Stimulated activated CD4-positive, alpha-beta T cell treated with anti-CD3 and anti-CD28 coated beads, TNF-alpha, amount 100 ng/mL, for 4 hours (primary cell): Measurements from ENCODE around the gene RFX3.

ENCODE experiments used
- DNase-seq, 3 experiments: peaks; one replicate each; pipeline ENCODE4 v3.0.0-alpha.2; 2020; ENCODE audit warnings: low read depth in 3 of 3

The RFX3 gene

GRCh38 chr9:3285365-3286161 is 240.2 kb downstream of the RFX3 start:
- DNase-seq = no peak

GRCh38 chr9:3282365-3282764 is 243.4 kb downstream of the RFX3 start:
- no peak for DNase-seq

GRCh38 chr9:3281399-3281798 is 244.4 kb downstream of the RFX3 start:
- DNase-seq = no peak

- no peak for DNase-seq
Observed at GRCh38 chr9:3277200-3277599, 248.6 kb downstream of the RFX3 start.

GRCh38 chr9:3271581-3271980 is 254.2 kb downstream of the RFX3 start:
- DNase-seq = no peak

- DNase-seq = no peak
Observed at GRCh38 chr9:3271157-3271556, 254.6 kb downstream of the RFX3 start.

GRCh38 chr9:3268223-3268622 is 257.6 kb downstream of the RFX3 start:
- no peak for DNase-seq

GRCh38 chr9:3263698-3264097 is 262.1 kb downstream of the RFX3 start:
- DNase-seq = no peak

- no peak for DNase-seq
Observed at GRCh38 chr9:3262826-3263529, 262.8 kb downstream of the RFX3 start.

GRCh38 chr9:3261484-3261883 is 264.3 kb downstream of the RFX3 start:
- DNase-seq = no peak

GRCh38 chr9:3256571-3257330 is 269.1 kb downstream of the RFX3 start:
- no peak for DNase-seq

GRCh38 chr9:3251309-3251708 is 274.5 kb downstream of the RFX3 start:
- no peak for DNase-seq

- no peak for DNase-seq
Observed at GRCh38 chr9:3250741-3251140, 275.1 kb downstream of the RFX3 start.

GRCh38 chr9:3247211-3247610 is 278.6 kb downstream of the RFX3 start:
- no peak for DNase-seq

- DNase-seq = no peak
Observed at GRCh38 chr9:3246241-3246640, 279.6 kb downstream of the RFX3 start.

- no peak for DNase-seq
Observed at GRCh38 chr9:3244963-3245653, 280.7 kb downstream of the RFX3 start.

- no peak for DNase-seq
Observed at GRCh38 chr9:3243683-3244082, 282.1 kb downstream of the RFX3 start.

- no peak for DNase-seq
Observed at GRCh38 chr9:3241290-3241689, 284.5 kb downstream of the RFX3 start.

- DNase-seq = peak; percentile 24 to 33 (median 33)
Observed at GRCh38 chr9:3240656-3241268, 285.0 kb downstream of the RFX3 start.

- no peak for DNase-seq
Observed at GRCh38 chr9:3239240-3239639, 286.6 kb downstream of the RFX3 start.

GRCh38 chr9:3238236-3238635 is 287.6 kb downstream of the RFX3 start:
- no peak for DNase-seq

GRCh38 chr9:3237121-3237520 is 288.7 kb downstream of the RFX3 start:
- no peak for DNase-seq
